GM19438 (cell line): Measurements from ENCODE around the gene CLIP4.

Source experiments
- ATAC-seq: cut with Tn5 transposase; IDR thresholded peaks from one replicate; pipeline ENCODE4 v1.9.1; 2021; ENCODE audit warnings: low read depth; ENCODE audit not compliant: unreplicated experiment

The CLIP4 gene

DNA sequence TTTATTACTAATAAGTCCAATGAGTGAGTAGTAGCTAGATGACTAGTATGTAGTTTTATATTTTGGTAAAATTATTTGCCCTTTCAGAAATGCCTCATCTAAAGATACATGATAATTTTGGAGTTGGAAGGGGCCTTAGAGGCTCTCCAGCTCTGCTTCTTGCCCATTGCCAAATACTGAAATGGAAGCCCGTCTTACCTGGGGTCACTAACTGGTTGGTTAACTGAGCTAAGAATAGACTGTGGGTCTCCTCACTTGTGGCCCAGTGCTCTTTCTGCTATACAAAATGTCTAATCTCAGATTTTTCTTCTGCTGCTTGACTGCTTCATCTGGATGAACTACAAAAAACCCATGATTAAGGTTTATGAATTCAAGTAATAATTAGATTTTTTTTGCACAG is 67.1 kb downstream of the CLIP4 start:
- no peak for ATAC-seq

DNA sequence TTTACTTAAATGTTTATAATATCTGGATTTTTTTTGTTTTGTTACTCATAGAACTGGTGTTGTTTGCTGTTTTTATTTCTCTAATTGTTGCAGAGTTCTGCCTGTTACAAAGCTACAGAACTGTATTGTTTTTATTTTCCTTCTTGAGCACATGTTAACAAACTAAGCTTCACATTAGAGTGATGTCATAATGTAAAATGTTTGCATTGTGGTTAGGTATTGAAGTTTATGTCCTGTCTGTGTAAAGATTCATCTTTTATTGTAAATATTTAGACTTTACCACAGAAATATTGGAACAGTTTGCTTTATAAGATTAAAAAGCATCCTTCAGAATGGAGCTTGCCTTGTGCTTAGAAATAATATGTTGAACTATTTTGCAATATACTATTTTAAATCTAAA is 67.7 kb downstream of the CLIP4 start:
- no peak for ATAC-seq

DNA sequence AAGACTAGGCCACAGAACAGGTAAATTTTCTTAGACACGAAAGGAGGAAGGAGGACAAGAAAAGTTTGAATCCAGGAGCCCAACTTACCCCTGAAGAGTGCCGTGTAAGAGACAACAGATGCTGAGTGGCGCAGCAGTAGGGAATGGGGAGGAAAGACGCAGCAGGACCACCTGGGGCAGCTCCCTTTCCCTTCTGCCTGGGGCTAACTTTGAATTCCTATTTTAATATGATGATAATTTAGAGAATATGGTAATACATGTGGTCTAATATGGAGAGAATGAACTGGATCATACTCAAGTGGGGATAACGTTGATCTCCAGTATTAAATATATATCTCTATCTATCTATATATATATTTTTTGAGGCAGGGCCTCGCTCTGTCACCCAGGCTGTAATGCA is 69.3 kb downstream of the CLIP4 start:
- no peak for ATAC-seq

DNA sequence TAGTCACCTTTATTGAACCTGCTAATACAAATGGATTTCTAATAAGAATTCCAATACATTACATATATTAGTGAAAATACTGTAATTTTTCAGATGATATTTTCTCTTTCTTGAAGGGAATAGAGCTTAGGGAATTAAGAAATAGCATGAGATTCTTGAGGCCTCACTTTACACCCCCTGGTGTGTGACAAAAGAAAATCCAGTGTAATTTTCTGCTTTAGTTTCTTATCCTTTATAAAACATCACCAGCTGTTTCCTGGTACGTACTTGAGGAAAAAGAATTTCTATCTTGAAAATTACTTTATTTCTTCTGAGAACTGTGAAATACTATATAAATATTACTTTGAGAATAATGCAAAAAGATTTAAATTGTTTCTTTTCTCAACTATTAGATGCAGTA is 71.6 kb downstream of the CLIP4 start:
- ATAC-seq, result no peak

DNA sequence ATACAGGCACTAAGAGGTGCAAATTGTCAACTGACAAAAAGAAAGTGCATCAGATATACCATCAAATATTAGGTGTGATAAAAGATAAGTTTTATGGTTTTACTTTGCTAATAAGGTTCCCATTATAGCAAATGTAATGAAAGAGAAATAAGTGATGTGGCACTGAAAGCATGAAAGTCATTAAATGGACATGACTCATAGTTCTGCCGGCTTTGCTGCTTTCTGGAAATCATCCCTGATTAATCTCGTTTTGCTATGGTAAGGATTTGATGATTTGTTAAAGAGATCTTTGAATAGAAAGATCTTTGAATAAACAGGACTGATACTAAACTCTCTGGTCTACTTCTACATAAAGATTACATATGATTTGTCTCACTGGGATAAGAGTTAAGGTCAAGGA is 72.7 kb downstream of the CLIP4 start:
- no peak for ATAC-seq

DNA sequence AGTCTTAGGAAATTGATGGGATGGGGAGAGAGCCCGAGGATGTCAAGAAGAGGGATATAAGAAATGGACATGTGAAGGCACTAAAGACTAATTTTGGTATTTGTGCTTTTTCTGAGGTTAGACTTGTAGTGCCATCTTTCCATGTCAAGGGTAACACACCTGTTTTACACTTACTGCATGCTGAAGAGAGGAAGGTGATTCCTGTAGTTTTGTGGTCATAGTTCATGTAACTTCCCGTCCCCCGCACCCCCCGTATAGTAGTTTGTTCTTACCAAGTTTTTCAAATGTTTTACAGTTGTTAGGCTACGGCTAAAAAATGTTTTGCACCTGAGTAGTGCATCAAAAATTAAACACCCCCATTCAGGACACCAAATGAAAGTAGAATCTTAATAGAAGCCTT is 73.8 kb downstream of the CLIP4 start:
- no peak for ATAC-seq

DNA sequence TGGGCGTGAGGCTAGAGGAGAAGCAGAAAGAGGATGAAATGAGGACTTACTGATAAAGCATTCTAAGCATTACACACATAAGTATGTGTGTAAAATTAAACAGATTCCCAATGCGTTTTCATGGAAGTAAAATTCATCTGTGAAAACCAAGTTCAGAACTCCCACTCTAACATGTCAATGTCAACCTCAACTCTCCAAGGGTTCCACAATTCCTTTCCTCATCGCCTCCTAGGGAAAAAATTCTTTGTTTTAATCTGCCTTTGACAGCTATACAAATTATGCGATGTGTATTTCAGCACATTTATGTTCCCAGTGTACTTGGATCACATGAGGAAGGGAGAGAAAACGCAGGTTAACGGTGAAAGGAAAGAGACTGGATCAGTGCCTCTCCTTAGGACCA is 76.6 kb downstream of the CLIP4 start:
- no peak for ATAC-seq

DNA sequence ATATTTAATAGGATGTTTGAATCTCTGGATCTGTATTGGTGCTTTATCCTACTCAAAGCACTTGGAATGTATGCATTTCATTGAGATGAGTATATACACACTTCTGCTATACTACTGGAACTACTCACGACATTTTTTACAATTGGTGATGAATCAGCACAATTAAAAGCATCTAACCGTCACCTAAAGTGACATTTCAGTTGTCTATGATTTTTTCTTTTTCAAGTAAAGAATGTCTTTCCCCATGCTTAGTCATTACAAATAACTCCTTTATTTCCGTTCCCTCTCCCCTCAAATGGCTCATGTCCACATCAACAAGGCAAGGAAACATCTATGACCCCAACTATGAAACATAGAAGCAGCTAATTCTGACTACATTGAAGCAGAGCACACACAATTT is 77.3 kb downstream of the CLIP4 start:
- ATAC-seq, result no peak

DNA sequence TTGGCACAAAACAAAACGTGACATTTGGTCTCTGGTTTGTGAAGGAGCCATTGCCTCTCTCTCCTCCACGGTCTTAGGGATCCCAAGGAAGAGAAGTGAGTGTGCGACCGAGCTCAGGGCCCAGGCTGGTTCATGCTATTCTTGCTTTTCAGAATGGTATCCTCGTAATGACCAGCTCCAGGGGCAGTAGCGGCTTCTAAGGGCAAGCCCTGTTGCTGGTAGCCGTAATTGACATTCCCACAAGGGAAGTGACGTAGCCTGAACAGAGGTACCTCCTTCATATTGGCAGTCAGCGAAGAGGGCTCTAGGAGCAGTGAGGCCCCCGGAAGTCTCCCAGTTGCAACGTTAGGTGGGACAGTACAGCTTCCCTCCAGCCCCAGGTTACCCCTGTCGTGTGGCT is 77.9 kb downstream of the CLIP4 start:
- ATAC-seq, result no peak

DNA sequence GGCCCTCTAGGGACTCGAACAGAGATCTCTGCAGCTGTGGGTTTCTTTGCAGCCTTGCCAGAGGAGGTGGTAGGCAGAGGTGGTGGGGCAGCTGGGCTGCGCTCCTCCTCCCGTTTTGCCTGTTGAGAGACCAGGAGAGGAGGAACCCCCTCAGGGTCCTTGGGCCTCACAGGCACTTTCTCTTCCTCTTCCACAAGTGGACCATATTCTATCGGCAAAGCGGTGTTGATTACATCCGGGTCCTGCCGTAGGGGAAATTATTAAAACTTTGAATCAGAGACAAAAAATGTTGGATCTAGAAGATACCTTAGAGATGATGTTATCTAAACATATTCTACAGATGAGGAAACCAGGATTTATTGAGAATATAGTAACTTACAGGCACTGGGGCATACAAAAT is 78.5 kb downstream of the CLIP4 start:
- ATAC-seq, result no peak

DNA sequence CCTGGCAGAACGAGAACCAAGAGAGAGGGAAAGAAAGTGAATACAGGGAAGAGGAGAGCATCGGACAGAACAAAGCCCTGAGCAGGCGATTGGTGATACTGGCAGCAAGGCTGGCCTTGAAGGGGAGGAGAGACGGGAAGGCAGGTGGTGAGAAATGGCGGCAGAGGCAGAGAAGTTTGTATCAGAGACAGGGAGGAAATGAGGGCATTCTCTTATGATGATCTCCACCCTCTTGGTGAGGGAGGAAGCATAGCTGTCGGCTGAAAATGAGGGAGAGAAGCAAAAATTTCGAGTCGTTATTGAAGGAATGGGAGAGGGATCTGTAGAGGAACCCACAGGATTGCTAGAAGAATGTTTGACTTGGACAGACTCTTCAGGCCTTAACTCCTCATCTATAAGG is 80.6 kb downstream of the CLIP4 start:
- ATAC-seq, result no peak

DNA sequence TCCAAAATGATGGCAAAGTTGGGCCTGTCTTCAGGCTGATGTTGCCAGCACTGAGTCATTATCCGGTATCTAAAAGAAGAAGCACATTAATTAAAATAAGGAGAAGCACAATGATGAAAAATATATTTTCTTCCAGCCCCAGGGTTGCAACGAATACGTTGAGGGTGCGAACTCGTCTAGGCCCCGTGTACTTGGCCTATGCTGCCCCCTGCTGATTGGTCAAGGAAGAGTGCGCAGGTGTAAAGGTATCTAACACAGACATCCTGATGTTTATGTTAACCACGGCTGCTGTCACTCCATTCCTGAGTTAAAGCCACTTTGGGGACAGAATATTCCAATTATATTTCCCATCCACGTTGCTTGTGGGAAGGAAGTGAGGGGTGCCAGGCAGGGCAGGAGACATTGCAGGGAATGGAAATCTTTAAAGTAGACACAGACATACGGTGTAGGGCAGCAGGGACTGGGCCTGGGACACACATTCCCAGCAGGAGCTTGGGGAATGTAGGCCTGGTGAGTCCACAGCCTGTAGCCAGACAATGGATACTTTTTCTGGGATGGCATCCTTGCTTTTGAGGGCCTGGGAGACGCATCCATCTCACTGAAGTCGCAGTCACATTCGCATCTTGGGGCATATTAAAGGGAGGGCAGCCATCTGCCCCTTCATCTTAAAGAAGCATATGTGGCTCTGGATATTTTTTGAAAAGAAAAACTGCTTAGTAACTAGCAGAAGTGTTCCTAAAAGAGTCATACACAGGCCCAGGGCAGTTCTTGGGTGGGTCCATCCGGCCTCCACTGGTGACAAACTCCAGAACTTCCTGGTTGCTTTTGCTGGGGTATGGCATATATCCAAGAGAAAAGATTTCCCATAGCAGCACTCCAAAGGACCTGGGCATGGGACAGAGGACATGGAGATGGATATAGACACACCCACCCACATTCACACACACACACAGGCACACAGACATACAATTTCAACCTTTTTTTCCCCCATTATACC is 81.9 kb downstream of the CLIP4 start:
- ATAC-seq, result no peak

DNA sequence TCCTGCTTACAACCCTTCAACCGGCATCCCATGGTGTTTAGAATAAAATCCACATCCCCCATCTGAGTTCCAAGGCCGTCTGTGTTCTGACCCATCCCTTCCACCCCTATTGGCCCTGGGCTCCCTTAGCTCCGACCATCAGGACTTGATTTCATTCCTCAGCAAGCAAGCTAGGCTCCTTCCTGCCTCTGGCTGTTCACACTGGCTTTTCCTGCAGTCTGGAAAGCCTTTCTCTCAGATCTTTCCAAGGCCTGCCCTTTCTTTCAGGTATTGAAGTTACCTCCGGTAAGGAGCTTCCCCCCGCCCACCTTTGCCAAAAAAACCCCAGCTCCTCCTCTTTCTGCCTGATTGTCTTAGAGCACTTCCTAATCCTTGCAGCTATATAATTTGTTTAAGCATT is 86.8 kb downstream of the CLIP4 start:
- no peak for ATAC-seq

DNA sequence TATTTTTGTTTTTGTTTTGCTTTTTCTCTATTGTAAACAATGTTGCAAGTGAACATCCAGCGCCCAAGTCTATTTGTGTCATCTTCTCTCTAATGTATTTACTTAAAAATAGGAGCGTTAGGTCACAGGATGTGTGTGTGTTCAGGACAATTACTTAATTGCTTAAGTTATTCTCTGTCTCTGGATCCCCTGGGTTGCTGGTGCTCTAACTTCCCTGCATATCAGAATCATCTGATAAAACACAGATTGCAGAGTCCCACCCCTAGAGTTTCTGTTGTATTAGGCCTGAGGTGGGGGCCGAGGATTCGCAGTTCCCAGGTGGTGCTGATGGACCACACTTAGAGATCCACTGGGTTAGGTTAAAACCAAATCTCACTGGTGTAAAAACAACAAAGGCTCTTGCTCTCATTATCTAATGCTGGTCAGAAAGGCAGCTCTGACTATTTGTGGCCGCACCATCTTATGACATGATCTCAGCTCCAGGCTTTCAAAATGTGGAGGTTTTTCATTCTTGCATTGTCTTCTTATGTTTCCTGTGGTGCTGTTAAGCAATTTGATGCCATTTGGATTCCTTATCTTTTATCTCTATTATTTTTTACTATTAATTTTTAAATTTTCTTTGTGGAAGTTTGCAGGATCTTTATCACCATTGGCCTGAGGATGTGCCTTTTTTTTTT is 87.7 kb downstream of the CLIP4 start:
- no peak for ATAC-seq

DNA sequence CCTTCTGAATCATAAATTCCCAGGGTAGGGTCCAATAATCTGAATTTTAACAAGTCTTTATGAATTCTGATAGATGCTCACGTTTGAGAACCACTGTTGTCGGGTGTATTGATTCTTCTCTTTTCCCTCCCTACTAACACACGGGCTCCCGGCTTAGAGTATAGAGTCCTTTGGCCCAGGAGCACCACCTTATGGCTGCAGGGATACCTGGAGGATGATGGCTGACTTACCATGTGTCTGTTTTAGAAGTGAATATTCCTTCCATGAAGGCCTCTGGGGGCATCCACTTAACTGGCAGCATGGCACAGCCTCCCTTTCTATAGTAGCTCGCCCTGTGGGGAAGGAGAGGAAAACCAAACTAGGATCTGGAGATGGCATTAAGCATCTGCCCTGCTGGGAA is 91.7 kb downstream of the CLIP4 start:
- ATAC-seq, result no peak

DNA sequence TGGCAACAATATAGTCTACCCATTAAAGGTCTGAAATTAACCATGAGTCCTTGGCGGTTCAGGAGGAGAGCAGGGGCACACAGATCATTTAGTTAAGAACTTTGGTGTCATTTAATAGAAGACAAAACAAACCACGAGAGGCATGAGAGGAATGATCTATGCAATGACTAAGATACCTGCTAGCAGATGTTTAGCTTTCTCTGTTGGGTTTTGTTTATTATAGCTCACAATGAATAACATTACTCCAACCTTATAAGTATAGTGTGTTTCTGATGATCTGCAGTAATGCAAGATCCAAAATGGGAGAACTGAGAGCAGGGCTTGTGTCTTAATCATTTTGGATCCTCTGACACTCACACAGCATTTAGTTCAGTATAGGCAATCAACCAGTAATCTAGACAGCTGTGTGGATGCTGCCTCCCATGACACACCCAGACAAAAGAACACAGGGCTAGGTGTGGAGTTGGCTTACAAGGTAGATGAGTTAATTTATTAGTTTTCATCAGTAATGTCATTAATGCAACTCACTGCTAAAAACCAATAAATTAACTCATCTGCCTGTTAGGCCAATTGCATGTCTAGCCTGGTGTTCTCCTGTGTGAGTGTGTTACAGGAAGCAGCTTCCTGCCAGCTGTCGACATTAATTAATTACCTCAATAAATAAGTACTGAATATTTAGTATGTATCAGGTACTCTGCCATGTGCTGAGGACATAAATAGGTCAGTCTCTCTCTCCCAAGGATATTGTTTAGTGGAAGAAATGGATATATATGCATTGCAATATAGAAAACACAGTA is 92.3 kb downstream of the CLIP4 start:
- no peak for ATAC-seq

DNA sequence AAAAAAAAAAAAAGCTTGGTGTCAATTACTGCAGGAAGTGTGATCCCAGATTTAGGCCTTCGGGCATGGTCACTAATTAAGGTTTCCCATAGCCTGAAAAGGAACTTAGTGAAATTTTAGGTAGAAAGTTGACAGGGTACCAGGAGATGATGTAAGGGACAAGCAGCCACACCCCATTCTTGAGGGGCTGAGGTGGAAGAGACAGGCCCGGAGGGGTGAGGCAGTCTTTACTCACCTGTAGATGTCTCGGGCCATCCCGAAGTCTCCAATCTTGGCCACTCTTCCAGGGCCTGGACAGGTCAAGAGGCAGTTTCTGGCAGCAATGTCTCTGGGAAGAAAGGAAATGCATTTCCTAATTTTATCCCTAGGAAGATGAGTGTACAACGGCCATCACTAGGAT is 94.3 kb downstream of the CLIP4 start:
- no peak for ATAC-seq

DNA sequence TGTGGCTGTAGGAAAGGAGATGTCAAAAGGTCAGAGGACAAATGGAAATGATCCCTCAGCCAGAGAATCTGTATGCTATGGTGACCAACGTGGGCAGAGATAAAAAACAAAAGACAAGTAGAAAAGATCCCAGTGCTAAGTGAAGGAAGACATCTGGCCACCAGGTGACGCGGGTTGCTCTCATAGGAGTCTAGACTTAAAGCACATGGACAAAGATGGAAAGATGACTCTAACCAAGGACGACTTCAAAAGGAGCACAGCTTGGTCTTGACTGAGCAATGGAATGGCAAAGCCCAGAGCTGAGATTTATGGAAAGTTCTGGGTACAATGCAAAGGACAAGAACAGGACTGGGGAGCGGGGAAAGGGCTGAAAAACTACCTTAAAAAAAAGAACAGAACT is 96.8 kb downstream of the CLIP4 start:
- ATAC-seq, result no peak

DNA sequence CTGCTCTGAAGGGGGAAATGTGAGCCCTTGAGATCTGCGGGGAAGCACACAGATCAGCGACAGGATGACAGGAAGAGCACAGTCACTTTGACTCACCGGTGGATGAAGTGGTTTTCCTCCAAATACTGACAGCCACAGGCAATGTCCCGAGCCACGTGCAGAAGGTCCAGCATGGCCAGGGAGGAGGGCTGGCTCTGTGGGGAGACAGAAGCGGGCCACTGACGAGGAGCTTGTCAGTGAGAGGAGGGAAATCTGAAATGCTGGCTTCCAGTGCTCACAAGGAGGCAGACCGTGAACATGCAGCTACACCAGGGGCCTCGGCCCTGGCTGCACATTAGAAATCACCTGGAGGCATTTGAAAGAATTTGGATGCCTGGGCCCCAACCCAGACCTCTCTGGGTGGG is 98.7 kb downstream of the CLIP4 start:
- no peak for ATAC-seq

DNA sequence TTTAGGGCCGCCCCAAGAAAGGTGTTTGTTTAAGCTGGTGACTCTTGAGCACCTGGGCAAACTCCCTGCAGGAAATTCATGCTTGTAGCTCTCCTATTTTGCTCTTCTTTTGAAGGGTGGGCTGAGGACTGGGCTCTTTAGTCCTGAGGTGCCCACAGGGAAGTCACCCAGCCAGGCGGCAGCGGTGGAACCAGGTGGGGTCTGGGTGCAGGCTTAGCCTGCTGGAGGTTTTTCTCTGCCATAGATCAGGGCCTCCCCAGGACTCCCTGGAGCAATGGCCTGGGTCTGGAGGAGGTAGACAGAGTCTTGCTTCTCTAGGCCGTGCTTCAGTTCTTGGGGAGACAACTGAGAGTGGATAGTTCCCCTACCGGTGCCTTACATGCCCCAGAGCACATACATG is 99.9 kb downstream of the CLIP4 start:
- ATAC-seq, result no peak
